Endodermal cell (in vitro differentiated cells): ENCODE measurements around the gene ELMO2. TPM values are rescaled to one million over a fixed set of nuclear protein-coding genes. Genes with fewer than 3 reads are reported as not detected.

Experiments used
- DNase-seq: peaks from one replicate; pipeline ENCODE4 v3.0.0-alpha.2; 2017
- H3K27ac ChIP-seq: 2 replicates; pipeline ENCODE4 v1.5.1; 2013; ENCODE audit warnings: mild to moderate bottlenecking, low read depth, low read length, moderate library complexity
- H3K27me3 ChIP-seq: 2 replicates; pipeline ENCODE4 v1.6.1; 2013; ENCODE audit warnings: mild to moderate bottlenecking, low read length, moderate library complexity; ENCODE audit not compliant: insufficient read depth, control insufficient read depth, poor library complexity, severe bottlenecking
- H3K36me3 ChIP-seq: 2 replicates; pipeline ENCODE4 v1.7.0; 2013; ENCODE audit warnings: mild to moderate bottlenecking, low read length, moderate library complexity; ENCODE audit not compliant: control insufficient read depth, insufficient read depth
- H3K4me1 ChIP-seq: one replicate; pipeline ENCODE4 v1.7.0; 2013; ENCODE audit warnings: low read length; ENCODE audit not compliant: control insufficient read depth, insufficient read depth
- H3K4me3 ChIP-seq: 2 replicates; pipeline ENCODE4 v1.5.1; 2013; ENCODE audit warnings: mild to moderate bottlenecking, low read length, moderate library complexity
- H3K9ac ChIP-seq: 2 replicates; pipeline ENCODE4 v1.6.1; 2013; ENCODE audit warnings: mild to moderate bottlenecking, low read length, moderate library complexity; ENCODE audit not compliant: poor library complexity, severe bottlenecking; ENCODE audit errors: extremely low read depth
- H3K9me3 ChIP-seq: 2 replicates; pipeline ENCODE4 v1.6.1; 2013; ENCODE audit warnings: mild to moderate bottlenecking, low read length, moderate library complexity; ENCODE audit not compliant: control insufficient read depth
- H3K27ac Mint-ChIP-seq: 2 replicates; pipeline ENCODE4 v1.8.0; 2020; ENCODE audit warnings: mixed read lengths
- H3K27me3 Mint-ChIP-seq: 2 replicates; pipeline ENCODE4 v1.8.0; 2021; ENCODE audit warnings: mild to moderate bottlenecking, mixed read lengths; ENCODE audit not compliant: insufficient read depth
- H3K36me3 Mint-ChIP-seq: 2 replicates; pipeline ENCODE4 v1.8.0; 2020; ENCODE audit warnings: low read depth, mixed read lengths
- H3K4me1 Mint-ChIP-seq: 2 replicates; pipeline ENCODE4 v1.8.0; 2020; ENCODE audit warnings: mixed read lengths
- H3K4me3 Mint-ChIP-seq: 2 replicates; pipeline ENCODE4 v1.8.0; 2020; ENCODE audit warnings: mild to moderate bottlenecking, moderate library complexity, mixed read lengths
- H3K9me3 Mint-ChIP-seq: 2 replicates; pipeline ENCODE4 v1.8.0; 2020; ENCODE audit warnings: mild to moderate bottlenecking, mixed read lengths
- WGBS, 2 experiments: methylation state at CpG; one replicate each; pipeline versions ENCODE4 v1.1.5 to v1.1.7; 2013; ENCODE audit warnings: missing lambda C conversion rate in 2 of 2, mixed read lengths in 1 of 2; ENCODE audit not compliant: insufficient coverage in 1 of 2, insufficient read length in 1 of 2; 5-methylcytosine and 5-hydroxymethylcytosine counted together
- total RNA-seq, 2 donors: library from RNA; stranded (reverse); fragmentation: NEBNext Ultra II Directional in 1 of 2; extraction: Animal tissue kit (Norgen Biotek cat#: 25700) in 1 of 2; gene quantifications; 2 replicates in 1 of 2; 3 replicates in 1 of 2; pipeline ENCODE4 v1.2.1, GENCODE V29; 2021
- TF ChIP-seq, protein P1 (sequence below): fragments of 200-600 bp; sonication (generic); conservative IDR thresholded peaks from 2 replicates; pipeline ENCODE4 v1.5.0; 2021; ENCODE audit warnings: antibody characterized with exemption, mild to moderate bottlenecking

Gene ELMO2
- total RNA-seq, 2 donors from 2014 or later = 44.8 to 52.8 TPM

DNA sequence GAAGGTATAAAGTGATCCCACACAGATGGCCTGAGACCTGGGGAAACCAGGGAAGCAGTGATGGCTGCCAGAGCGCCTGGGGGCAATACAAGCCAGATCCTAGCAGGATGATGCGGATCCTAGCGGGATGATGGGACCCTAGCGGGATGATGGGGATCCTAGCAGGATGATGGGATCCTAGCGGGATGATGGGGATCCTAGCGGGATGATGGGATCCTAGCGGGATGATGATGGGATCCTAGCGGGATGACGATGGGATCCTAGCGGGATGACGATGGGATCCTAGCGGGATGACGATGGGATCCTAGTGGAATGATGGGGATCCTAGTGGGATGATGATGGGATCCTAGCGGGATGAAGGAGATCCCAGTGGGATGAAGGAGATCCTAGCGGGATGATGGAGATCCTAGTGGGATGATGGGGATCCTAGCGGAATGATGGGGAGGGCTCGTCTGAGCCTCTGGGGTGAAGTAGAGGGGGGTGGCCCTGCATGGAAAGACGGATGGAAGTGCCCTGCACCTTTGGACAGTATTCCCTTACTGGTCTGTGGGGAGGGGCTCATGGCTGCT is 54.0 kb downstream of the ELMO2 start:
- no peak overlapping the region for H3K27ac ChIP-seq
- H3K27me3 ChIP-seq = no peaks in the 10 kb centered on the region
- H3K9me3 ChIP-seq = no peaks in the 10 kb centered on the region
- no peak overlapping the region for H3K4me3 ChIP-seq
- H3K36me3 ChIP-seq = peaks cover 30% of the 10 kb centered on the region
- no peak for DNase-seq
- H3K27ac Mint-ChIP-seq = no peak overlapping the region
- H3K9ac ChIP-seq = no peak overlapping the region
- no peak overlapping the region for H3K4me3 Mint-ChIP-seq
- H3K4me1 Mint-ChIP-seq = peaks cover 24% of the 10 kb centered on the region
- 86 to 90% methylated on average over 16 to 18 of the region's 18 CpGs for WGBS, 2 experiments
- peaks cover 27% of the 10 kb centered on the region for H3K36me3 Mint-ChIP-seq
- H3K27me3 Mint-ChIP-seq = no peaks in the 10 kb centered on the region
- H3K9me3 Mint-ChIP-seq = no peaks in the 10 kb centered on the region
- H3K4me1 ChIP-seq = peaks cover 4% of the 10 kb centered on the region
- TF ChIP-seq, protein P1, sequence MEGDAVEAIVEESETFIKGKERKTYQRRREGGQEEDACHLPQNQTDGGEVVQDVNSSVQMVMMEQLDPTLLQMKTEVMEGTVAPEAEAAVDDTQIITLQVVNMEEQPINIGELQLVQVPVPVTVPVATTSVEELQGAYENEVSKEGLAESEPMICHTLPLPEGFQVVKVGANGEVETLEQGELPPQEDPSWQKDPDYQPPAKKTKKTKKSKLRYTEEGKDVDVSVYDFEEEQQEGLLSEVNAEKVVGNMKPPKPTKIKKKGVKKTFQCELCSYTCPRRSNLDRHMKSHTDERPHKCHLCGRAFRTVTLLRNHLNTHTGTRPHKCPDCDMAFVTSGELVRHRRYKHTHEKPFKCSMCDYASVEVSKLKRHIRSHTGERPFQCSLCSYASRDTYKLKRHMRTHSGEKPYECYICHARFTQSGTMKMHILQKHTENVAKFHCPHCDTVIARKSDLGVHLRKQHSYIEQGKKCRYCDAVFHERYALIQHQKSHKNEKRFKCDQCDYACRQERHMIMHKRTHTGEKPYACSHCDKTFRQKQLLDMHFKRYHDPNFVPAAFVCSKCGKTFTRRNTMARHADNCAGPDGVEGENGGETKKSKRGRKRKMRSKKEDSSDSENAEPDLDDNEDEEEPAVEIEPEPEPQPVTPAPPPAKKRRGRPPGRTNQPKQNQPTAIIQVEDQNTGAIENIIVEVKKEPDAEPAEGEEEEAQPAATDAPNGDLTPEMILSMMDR = no peak

DNA sequence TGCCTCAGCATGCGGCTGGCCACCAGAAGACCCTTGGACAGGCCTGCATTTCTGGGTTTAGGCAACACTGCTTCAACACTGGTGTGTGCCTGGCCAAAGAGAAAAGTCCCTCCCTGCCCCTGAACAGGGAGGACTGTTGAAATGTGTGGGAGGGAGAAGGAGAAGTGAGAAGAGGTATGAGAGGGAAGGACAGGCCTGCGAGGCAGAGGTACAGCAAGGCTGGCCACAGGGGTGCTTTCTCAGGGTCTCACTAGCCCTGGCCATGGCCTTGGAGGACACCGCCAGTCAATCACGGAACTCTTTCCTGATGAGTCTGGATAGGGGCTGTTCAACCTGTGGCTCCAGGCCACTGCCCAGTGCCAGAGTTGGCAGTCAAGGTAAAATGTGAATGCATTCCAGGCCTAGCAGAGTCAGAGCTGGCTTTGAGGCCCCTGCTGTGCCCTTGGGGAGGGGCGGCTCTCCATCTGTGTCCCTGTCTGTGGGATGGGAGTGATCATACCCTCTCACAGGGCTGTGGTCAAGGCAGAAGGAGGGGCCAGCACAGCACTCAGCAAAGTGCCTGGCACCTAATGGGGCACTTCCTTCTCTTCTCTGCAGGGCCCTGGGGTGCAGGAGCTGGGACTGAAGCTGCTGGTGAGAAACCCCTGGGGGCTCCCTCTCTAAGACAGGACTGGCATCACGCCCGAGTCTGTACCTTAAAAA is 54.9 kb downstream of the ELMO2 start:
- TF ChIP-seq, protein P1 = no peak
- H3K9me3 ChIP-seq = no peaks in the 10 kb centered on the region
- Mint-ChIP-seq H3K4me1 (peaks cover 24% of the 10 kb centered on the region), H3K4me3 (no peak overlapping the region), H3K36me3 (peaks cover 27% of the 10 kb centered on the region), H3K27me3 (no peaks in the 10 kb centered on the region), H3K27ac (peak overlapping the region; percentile 92), H3K9me3 (no peaks in the 10 kb centered on the region)
- peaks cover 4% of the 10 kb centered on the region for H3K4me1 ChIP-seq
- H3K4me3 ChIP-seq = no peak overlapping the region
- peaks cover 30% of the 10 kb centered on the region for H3K36me3 ChIP-seq
- H3K27me3 ChIP-seq = no peaks in the 10 kb centered on the region
- no peak for DNase-seq
- H3K9ac ChIP-seq = no peak overlapping the region
- WGBS, 2 experiments = 92 to 97% methylated on average over 5 to 7 of the region's 7 CpGs
- H3K27ac ChIP-seq = peak overlapping the region; percentile 88

DNA sequence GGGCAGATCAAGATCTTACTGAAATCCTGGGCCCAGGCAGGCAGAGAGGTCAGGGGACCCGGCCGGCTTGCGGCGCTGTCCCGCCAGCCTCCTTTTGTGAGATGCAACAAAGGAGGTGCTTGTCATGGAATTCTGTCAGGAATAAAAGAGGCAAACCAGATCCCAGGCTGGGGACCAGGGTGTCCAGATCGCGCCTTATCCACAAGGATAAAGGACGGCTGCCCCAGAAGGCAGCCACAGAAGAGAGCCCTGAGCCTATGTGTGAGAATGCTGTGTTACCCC is 55.5 kb downstream of the ELMO2 start:
- peak overlapping the region; percentile 88 for H3K27ac ChIP-seq
- H3K9me3 Mint-ChIP-seq = no peaks in the 10 kb centered on the region
- H3K27ac Mint-ChIP-seq = peak overlapping the region; percentile 92

More for the DNA sequence above, 55.5 kb downstream of the ELMO2 start:
- Mint-ChIP-seq H3K4me3 (no peak overlapping the region), H3K27me3 (no peaks in the 10 kb centered on the region), H3K4me1 (peaks cover 24% of the 10 kb centered on the region), H3K36me3 (peaks cover 29% of the 10 kb centered on the region)
- H3K9me3 ChIP-seq = no peaks in the 10 kb centered on the region
- no peak overlapping the region for H3K4me3 ChIP-seq
- peaks cover 4% of the 10 kb centered on the region for H3K4me1 ChIP-seq
- H3K9ac ChIP-seq = no peak overlapping the region
- TF ChIP-seq, protein P1 = no peak
- WGBS, 2 experiments = 65 to 78% methylated on average over 8 of the region's 8 CpGs
- no peaks in the 10 kb centered on the region for H3K27me3 ChIP-seq
- DNase-seq = peak; percentile 62
- peaks cover 24% of the 10 kb centered on the region for H3K36me3 ChIP-seq
